NT2/D1 (cell line): ENCODE data around the gene EFNA4.

ENCODE experiments used
- SUZ12 ChIP-seq: IDR thresholded peaks from 2 replicates; pipeline ENCODE4 v1.6.1; 2011; ENCODE audit not compliant: insufficient read length, insufficient read depth; ENCODE audit errors: extremely low read depth
- YY1 ChIP-seq: IDR thresholded peaks from 2 replicates; pipeline ENCODE4 v1.6.1; 2011; ENCODE audit not compliant: insufficient read length, insufficient read depth
- ZNF274 ChIP-seq: IDR thresholded peaks from 2 replicates; pipeline ENCODE4 v1.6.1; 2011; ENCODE audit warnings: mild to moderate bottlenecking, low read depth, low read length

GRCh38 chr1:155060736-155061135 is 2.8 kb upstream of the EFNA4 start:
- no peak for TF ChIP-seq YY1
- TF ChIP-seq ZNF274, result no peak
- TF ChIP-seq SUZ12, result no peak
